Inferior parietal cortex (tissue), 1 donor: Measurements from ENCODE around the gene FRAT1.

Source experiments
- DNase-seq: peaks from one replicate; pipeline ENCODE4 v3.0.0-alpha.2; 2016; ENCODE audit errors: extremely low spot score

FRAT1 gene

DNA sequence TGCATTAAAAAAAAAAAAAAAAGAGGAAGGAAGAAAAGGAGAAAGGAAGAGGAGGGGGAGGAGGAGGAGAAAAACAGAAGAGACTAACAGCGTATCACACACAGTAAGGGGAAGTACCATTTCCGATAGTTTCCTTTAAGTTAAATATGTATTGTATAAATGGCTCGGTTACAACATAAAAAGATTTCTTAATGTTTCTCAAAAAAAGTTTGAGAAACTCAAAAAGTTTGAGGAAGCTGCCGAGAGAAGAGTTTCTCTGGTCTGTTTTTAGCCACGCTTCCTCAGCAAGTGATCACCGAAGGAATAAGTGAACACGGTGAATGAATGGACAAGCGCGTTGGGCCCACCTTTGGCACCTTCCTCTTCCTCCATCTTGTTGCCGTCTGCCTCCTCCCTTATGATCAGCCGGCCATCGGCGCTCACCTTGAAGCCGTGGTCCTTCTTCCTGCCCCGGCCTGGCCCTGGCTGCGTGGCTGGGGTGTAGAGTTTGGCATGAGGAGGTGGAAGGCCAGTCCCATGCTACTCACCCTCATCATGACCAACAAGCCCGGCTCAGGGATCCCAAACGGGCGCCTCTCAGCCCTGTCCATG is 46.8 kb downstream of the FRAT1 start:
- no peak for DNase-seq

- DNase-seq: no peak
Observed at GRCh38 chr10:97366572-97366971, 47.5 kb downstream of the FRAT1 start.

- no peak for DNase-seq
Observed at GRCh38 chr10:97367126-97367649, 48.1 kb downstream of the FRAT1 start.
